Posterior cingulate gyrus (tissue), 11 donors: ENCODE data around the gene MYRFL.

ENCODE experiments used
- DNase-seq, 10 donors: peaks; one replicate each; pipeline versions ENCODE4 v3.0.0 to v3.0.0-alpha.2; 2020 to 2021; ENCODE audit warnings: mixed read lengths in 3 of 10
- intact Hi-C: fragments of 100-400 bp; cut with DNase I; formaldehyde crosslinking; loops from one replicate; pipeline ENCODE4 v1.15.1; 2023

MYRFL gene

DNA sequence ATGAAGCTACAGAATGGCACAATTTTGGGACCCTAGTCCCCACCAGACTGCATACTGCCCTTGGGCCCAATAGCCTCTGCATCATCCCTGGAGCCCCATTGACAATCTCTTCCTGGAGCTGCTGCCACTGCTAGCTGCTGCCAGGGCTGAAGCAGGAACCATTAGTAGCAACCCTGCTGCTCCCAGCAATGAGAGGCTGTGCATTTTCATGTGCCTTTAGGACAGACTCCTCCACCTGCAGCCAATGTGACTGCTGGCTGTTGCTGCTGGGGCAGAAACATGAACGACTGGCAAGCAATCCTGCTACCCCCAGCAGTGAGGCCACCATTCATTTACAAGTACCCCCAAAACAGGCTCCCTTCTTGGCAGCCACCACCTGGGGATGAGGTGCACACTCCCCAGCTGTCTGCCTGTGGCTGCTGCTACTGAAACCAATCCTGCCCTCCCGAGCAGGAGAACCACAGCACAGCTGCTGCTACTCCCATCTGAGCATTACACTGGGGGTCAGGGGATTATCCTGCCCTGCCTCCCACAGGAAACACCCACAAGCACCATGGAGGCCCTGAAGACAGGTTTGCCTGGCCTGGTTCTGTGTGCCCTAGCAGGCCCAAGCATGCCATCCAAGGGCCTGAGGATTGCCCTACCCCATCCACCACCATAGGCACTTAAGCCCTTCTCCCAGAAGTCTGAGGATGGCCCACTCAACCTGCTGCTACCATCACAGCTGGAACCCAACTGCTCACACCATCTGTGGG, 181.0 kb downstream of the MYRFL start:
- no peak for DNase-seq
- intact Hi-C loops: no loop called here

DNA sequence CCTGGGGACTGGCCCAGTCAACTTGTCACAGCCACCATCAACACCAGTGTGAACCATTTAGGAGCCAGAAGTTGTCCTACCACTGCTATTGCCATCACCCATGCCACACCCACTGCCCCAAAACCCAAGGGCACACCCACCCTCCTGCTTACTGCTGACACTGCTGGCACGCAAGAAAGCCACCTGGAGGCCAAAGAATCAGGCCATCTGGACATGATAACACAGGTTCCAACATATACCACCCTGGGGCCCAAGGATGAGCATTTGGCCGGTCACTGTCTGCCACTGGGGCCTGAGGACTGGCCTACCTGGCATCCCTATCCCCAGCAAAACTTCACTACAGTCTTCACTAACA, 181.6 kb downstream of the MYRFL start:
- intact Hi-C loops: no loop called here
- DNase-seq: peak in 1 of 10 donors; percentile 64

DNA sequence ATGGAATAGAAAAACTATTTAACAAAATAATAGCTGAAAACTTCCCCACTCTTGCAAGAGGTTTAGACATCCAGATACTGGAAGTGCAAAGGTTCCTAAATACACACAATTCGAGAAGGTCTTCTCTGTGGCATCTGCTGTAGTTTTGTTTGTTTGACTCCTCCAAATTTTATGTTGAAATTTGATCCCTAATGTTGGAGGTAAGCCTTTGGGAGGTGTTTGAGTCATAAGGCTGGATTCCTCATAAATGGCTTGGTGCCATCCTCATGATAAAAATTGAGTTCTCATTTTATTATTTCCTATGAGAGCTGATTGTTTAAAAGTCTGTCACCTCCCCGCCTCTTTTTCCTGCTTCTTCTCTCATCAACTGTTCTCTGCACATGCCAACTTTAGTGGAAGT, 182.7 kb downstream of the MYRFL start:
- intact Hi-C loops: no loop called here
- DNase-seq: no peak
